HG02571 (cell line): ENCODE results near the gene FREM2.

Experiments used
- ATAC-seq: cut with Tn5 transposase; IDR thresholded peaks from one replicate; pipeline ENCODE4 v1.9.1; 2021; ENCODE audit warnings: mild to moderate bottlenecking, moderate library complexity; ENCODE audit not compliant: unreplicated experiment

FREM2 gene

DNA sequence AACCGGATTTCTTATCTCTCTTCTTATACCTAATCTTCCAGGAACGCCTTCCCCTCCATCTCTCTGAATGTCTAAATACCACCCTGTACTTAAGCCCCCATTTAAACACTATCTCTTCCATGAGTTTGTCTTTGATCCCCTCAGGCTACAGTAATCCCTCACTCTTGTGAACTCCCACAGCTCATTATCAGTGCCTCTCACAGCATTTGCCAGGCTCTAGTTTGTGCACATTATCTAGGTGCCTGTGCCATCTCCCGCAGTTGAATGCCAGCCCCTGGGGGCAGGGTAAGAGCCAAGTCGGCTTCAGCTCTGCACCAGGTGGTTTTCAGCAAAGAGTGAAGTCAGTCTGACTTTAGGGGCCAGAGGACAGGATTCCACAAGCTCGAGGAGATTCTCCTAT is 71.4 kb downstream of the FREM2 start:
- ATAC-seq: no peak

DNA sequence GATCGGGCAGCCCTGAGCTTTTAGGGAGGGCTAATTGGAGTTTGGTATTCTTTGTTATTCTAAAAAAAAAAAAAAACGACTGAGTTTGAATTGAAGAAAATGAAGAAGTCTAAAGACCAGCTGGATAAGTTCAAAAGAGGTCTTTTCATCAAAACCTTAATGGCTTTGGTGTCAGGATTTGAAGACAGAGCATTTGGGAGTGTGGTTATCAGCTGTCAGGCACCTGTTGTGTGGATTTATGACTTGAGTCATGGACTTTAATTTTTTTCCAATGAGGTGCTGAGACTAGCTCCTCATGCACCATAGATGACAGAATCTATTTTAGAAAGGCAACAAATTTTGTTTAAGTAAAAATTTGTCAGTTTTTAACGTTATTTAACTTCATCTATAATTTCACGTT is 72.5 kb downstream of the FREM2 start:
- no peak for ATAC-seq

DNA sequence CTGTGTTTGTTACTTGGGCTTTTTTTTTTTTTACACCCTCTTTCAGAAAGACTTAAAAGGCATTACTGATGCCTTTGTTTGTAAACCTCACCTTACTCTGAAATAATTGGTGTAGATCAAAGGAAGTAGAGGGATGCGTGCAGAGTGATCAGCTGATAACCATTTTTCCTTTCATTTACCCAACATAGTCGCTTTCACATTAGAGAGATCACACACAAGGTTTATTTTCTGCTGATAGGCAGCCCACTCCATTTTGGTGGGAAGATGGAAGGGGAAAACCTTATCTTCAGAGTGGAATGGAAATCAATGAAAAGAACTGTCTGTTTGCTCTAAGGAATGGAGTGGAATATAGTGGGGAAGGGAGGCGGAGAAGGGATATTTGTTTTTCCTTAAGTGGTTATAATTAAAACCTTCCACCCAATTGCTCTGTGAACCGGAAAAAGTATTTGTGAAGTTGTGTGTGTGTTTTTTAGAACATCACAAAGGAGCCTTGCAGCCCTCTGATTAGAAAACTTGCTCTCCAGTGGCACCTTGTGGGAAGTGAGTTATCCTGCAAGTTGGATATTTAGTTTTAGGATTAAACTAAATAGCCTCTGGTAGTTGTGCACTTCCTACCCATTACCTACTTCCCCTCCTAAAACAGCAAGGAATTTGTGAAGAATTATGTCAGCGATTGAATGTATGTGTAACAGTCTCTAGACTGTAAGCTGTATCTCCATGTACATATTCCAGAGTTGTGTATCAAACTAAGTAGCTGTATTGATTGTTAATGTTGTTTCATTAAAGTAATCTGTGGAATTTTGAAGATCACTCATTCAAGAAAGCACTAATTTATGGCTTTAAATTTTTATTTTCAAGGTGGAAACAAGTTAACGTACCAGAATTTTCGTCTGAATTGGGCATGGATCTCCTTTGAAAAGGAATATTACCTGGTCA is 76.8 kb downstream of the FREM2 start:
- no peak for ATAC-seq

DNA sequence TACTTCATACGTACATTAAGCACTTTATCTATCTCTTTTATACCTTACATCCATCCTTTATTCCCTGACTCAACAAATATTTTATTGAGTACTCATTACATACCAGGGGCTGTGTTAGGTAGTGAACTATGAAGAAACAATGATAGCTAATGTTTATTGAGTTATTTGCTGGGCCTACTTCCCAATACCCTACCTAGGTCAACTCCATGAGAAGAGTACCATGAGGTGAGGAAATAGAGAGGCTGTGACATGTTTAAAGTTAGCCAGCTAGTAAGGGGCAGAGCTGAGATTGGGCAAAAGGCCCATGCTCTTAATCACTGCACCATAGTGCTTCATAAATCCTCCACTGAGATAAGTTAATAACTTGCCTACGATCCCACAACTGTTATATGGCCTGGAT is 79.9 kb downstream of the FREM2 start:
- ATAC-seq: no peak

DNA sequence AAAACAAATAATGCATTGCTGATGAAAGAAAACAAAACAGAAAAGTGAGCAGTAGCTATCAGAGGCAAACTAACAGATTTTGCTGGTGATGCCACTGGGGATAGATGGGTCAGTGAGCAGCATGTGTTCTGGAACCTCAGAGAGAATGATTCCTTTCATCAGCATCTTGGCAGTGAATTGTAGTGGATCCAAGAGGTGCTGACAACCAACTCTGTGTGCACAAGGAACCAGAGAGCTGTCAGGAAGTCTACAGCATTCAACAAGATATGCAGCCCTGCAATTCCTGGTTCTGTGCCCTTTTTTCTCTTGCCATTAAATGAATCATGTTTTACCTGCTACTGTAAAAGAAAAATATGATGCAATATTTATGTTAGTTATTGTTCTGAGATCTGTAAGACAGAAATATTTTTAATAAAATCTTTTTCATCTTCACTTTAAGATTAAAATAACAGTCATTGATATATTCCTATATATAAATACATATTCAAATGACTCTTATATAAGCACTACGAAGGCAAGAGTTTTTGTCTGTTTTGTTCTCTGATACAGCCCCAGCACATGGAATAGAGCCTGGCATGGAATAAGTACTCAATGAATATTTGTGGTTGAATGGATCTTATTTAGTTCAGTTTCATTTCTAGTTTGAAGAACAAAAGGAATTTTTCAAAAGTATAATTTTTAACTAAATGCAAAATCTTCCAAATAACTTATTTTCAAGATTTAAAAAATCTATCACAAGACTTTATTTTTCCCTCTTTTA is 80.8 kb downstream of the FREM2 start:
- ATAC-seq: no peak

DNA sequence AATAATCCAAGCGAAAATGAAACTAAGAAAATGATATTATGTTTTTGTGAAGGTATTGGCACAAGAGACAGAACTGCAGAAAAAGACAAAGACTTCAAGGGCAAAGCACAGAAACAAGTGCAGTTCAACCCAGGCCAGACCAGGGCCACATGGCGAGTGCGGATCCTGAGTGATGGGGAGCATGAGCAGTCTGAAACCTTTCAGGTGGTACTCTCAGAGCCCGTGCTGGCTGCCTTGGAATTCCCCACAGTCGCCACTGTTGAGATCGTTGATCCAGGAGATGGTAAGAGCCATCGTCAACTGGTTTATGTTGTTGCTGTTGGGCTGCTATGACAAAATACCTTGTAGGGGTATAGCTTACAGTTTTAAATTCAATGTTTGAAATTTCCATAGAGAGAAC is 82.6 kb downstream of the FREM2 start:
- ATAC-seq: no peak

DNA sequence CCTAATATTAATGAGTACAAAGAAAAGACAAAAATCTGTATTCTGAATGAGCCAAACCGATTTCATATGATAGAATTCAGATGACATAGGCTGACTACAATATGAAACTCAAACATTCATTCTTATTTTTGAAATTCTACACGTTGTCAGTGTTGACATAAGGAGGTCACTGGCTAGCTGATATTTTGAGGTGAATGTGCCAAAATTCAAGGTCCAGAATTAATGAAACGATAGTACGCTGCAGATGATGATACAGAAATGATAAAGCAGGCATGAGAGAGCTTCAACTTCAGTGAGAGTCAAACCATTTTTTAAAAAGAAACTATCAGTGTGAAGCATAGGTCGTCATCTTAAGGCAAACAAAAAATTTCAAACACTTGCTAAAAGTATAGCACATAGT is 88.2 kb downstream of the FREM2 start:
- ATAC-seq: no peak

DNA sequence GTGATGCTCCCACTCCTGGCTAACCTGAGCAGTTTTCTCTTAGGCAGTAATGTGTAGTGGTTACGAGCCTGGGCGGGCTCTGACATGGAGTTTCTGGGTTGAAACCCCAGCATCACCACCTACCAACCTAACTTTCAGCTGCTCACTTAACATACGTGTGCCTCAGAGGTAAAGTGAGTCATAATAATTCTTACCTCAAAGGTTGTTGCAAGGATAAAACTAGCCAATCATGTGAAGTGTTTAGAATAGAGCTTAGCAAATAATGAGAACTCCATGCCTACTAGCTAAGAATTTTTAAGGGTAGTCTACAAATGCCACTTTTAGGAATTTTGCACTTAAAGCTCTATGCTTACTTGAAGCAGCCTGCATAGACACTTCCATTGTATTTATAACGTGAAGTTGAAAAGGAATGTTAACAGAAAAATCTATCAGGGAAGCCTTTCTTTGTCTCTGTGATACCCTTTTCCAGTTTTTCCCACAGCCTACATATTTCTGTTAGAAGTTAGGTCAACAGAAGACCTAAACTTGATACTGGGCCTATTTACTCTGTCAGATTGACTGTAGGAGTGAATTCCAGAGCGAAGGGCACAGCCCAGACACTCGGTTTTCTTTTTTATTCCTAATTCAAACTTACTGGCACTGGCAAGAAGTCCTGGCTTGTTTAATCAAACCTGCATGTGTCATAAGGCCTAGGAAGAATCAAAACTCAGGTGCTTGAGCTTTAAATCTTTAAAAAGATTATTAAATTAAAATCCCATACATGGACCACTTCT is 90.7 kb downstream of the FREM2 start:
- no peak for ATAC-seq

DNA sequence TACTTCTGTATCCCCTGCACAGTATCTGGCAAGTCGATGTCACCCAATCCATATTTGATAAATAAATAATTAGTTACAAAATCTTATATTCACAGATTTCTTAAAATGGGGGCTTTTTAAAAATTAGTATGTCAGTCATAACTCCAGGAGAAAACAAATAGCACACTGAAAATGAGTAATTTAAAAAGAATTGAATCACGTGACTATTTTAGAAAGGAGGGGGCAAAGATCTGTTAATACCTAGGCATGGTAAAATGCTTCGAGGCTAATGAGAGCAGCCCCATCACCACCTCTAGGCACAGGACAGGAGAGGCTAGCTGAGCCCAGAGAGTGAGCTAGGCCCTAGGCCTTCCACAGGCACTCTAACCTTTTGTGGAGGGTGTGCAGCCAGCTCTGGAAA is 94.7 kb downstream of the FREM2 start:
- no peak for ATAC-seq

DNA sequence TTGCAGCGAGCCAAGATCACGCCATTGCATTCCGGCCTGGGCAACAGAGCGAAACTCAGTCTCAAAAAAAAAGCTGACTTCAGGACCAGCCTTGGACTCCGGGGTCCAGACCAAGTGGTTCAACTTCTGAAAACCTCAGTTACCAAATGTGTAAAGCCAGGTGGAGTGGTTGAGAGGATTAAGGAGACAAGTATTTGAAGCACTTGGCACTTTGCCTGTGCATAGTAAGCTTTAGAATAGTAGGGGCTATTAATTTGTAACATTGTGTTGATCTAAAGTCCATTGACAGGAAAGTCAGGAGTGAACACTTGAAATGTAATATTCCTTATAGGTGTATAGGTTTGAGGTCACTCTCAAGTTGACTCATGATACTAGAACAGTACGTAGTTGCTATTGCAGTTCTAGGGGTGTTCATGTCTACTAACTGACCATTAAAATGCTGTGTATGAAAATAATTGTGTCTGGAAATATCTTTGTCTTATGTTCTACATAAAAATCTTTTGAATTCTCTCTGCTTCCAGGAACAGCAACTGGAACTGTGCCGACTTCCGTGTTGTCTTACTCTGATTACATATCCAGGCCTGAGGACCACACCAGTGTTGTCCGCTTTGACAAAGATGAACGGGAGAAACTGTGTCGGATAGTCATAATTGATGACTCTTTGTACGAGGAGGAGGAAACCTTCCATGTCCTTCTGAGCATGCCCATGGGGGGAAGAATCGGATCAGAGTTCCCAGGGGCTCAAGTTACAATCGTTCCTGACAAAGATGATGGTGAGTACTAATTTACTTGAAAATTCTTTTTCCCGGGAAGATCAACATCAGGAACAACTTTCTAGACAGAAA is 97.4 kb downstream of the FREM2 start:
- ATAC-seq: no peak

DNA sequence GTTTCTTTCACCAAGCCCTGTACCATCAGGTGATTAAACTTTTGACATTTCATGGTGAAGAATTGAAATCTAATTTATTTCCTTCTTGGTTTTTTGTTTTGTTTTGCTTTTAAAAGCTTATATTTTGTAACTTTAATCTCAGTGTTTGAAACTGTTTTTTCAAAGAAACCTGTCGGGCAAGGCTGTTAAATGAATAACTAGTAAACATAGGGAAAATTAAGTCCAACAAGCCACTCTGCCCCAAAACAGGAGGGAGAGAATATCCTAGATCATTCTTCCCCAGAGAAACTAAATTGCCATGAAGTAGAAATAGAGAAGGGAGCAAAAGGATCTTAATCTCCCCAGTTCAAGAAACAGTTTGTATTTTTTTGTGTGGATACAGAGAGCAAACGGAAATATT is 98.2 kb downstream of the FREM2 start:
- no peak for ATAC-seq

DNA sequence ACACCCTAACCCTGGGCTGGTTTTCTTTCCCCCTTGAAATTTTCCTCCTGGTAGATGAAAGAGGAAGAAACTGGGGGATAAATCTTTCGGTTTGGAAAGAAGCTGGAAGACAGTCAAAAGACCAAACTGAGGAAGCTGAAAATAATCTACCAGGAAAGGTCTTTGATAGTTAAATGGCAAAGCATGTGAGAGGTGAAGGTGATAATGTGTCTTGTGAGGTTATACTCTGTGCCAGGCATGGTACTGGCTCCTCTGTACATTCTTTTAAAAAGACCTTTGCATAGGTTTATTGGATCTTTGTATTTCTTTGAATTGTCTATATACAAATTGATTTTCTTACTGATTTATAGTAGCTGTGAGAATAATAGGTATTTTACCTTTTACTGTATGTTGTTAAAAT is 98.6 kb downstream of the FREM2 start:
- no peak for ATAC-seq

DNA sequence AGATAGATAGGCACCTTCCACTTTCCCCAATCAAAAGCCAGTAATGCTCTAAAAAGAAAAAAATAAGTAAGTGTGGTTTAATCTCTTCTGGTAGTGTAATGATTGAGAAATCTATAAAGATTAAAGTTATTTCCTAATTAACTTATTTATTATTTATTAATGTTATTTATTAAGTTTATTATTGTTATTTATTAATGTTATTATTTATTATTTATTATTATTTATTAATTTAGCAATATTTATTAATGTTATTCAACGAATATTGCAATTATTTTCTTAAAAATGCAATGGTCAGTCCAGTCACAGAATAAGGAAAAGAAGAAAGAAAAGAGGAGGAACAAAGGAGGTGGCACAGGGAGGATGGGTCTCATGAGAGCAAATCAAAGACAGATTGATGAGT is 100.7 kb downstream of the FREM2 start:
- ATAC-seq: no peak

DNA sequence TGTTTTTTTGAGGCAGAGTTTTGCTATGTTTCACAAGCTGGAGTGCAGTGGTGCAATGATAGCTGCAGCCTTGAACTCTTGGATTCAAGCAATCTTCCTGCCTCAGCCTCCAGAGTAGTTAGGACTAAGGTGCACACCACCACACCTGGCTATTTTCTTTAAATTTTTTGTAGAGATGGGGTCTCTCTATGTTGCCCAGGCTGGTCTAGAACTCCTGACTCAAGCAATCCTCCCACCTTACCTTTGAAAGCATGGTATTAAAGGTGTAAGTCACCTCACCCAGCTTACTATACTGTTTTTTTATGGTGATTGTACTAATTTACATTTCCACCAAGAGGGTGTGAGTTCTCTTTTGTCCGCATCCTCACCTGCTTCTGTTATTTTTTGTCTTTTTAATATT is 110.0 kb downstream of the FREM2 start:
- ATAC-seq: no peak

DNA sequence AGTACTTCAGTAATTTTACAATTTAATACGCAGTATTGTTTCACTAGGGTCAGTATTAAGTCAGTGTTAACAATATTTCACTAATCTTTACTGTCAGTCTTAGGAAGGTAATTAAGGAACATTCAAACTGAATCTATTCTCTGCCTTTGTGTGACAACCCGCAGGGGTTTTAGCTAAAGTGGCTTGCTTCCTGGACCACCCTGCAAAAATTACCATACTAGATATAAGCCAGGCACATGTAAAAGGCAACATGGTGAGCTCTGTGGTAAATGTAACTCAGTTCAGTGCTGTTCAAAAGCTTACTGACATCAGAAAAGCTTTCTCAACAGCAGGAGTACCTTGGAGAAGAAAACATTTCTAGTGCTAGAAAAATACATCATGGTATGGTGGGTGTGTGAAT is 116.7 kb downstream of the FREM2 start:
- ATAC-seq: no peak

DNA sequence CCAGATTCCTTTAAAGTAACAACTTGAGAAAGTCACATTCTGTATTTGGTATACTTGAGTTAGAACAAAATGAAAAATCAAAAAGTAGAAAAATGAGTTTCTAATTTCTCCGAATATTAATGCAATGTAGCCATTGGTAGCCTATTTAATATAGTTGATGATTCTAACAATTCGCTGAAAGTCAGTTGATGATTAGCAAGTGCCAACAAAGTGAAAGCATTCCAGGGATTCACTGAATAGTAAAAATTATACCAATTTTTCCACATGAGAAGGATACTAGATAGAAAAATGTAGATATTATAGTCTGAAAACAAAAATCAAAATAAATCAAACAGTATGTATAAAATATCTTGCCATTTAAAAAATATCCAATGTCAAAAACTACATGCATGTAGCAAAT is 117.2 kb downstream of the FREM2 start:
- ATAC-seq: no peak

DNA sequence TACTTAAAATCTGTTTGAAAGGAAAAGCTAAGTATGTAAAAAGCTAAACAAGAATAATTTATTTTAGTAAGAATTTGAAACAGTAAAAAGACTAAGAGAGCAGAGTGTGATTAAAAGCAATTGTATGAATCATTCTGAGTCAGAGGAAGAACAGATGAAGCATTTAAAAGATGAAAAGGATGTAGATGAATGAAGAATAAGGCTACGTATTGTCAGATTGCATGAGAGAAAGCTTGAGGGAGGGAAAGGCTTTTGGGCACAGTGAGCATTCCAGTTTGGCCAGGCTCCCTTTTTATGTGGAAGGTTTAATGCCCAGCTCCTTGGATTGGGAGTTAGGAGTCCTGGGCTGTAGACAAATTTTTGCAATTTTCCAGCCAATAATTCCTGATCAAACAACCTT is 117.7 kb downstream of the FREM2 start:
- no peak for ATAC-seq

DNA sequence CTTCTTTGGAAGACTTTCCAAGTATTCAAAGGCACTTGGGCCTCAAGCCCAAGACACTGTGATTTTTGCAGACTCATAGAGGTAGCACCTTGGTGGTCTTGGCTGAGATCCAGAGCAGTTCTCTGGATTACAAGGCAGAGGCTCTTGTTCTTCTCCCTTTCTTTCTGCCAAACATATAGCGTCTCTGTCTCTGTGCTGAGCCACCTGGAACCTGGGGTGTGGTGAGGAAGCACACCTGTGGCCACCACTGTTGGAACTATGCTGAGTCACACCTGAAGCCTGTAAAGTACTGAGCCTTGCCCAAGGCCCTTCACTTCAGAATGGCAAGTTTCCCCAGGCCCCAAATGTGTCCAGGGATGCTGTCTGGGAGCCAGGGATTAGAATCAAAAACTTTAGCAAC is 127.5 kb downstream of the FREM2 start:
- ATAC-seq: no peak

DNA sequence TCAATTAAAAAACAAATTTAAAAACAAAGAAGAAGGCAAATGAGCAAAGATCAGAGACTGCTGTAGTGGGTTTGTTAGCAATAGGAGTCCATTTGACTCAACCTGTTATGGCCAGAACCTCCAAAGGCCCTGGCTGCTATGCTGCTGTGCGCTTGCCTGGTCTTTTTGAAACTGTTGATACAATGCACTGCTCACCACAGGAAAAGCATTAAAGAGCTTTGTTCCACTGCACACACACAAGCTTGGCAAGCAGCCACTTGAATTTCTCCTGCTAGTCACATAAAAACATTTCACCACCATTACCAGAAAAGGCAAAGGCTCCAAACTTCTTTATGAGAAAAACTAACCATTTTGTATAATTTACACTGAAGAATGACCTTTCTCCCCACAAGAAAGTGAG is 132.2 kb downstream of the FREM2 start:
- ATAC-seq: no peak

DNA sequence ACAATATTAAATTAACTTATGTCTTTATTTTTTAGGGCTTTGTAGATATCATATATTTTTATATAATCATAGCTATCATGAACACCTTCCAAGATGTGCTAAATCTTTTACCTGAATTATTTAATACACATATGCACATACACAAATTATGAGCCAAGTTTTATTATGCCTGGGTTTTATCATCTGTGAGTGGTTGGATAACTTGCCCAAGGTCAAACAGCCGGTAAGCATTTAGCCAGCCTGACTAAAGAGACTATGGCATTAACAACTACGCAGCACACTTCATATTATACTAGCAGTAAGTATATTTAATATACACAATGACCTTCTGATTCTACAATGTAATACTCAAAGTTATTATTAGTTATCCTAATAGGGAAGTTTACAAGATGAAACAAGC is 132.7 kb downstream of the FREM2 start:
- ATAC-seq: no peak
